Activated CD8-positive, alpha-beta T cell treated with anti-CD3 and anti-CD28 coated beads for 36 hours (primary cell): ENCODE data around the gene TMEFF2. TPM values are rescaled to one million over a fixed set of nuclear protein-coding genes. Genes with fewer than 3 reads are reported as not detected.

Experiments used
- ATAC-seq: fragments of 200-7000 bp; cut with Tn5 transposase; one replicate; pipeline ENCODE4 v1.10.0; 2021; ENCODE audit warnings: mild to moderate bottlenecking, moderate library complexity
- CTCF ChIA-PET: fragments of 350-600 bp; sonication (Branson Sonifier 250); formaldehyde crosslinking; loops from one replicate; lab custom pipeline; 2021; ENCODE audit warnings: antibody characterized with exemption; lab: Charles Lee
- POLR2A ChIA-PET: fragments of 350-600 bp; sonication (Branson Sonifier 250); formaldehyde crosslinking; loops from one replicate; lab custom pipeline; 2021; ENCODE audit warnings: antibody characterized with exemption; lab: Charles Lee
- DNase-seq: peaks from one replicate; pipeline ENCODE4 v3.0.0-alpha.2; 2020
- H3K27ac Mint-ChIP-seq: one replicate; pipeline ENCODE4 v1.8.0; 2021; ENCODE audit warnings: mild to moderate bottlenecking, mixed read lengths
- H3K27me3 Mint-ChIP-seq: one replicate; pipeline ENCODE4 v1.8.0; 2021; ENCODE audit warnings: mixed read lengths
- H3K36me3 Mint-ChIP-seq: one replicate; pipeline ENCODE4 v1.8.0; 2021; ENCODE audit warnings: low read depth, mixed read lengths
- H3K4me1 Mint-ChIP-seq: one replicate; pipeline ENCODE4 v1.8.0; 2021; ENCODE audit warnings: low read depth, mixed read lengths
- H3K4me3 Mint-ChIP-seq: one replicate; pipeline ENCODE4 v1.8.0; 2021; ENCODE audit warnings: mild to moderate bottlenecking, moderate library complexity, mixed read lengths
- H3K9me3 Mint-ChIP-seq: one replicate; pipeline ENCODE4 v1.8.0; 2021; ENCODE audit warnings: mixed read lengths
- CTCF ChIP-seq: fragments of 200-600 bp; IDR thresholded peaks from one replicate; pipeline ENCODE4 v1.8.0; 2022; ENCODE audit warnings: antibody characterized with exemption, mild to moderate bottlenecking
- intact Hi-C: fragments of 100-400 bp; cut with micrococcal nuclease; formaldehyde crosslinking; loops from one replicate; pipeline ENCODE4 v1.10.0; 2022
- total RNA-seq, 2 experiments: library from RNA; stranded (reverse); gene quantifications; one replicate each; pipeline ENCODE4 v1.2.3, GENCODE V29; 2021

Gene TMEFF2
- total RNA-seq, 2 experiments from 2014 or later = not detected

GRCh38 chr2:192148620-192149321, 46.0 kb downstream of the TMEFF2 start:
- ChIA-PET CTCF (interaction anchor here (1.2 kb wide), 1 partner anchor 13 kb away, joined by 7 read pairs; no protein-coding TSS in a partner anchor), POLR2A (no interaction called here)
- ATAC-seq (no peak), DNase-seq (no peak)
- intact Hi-C loops = no loop called here
- no peak overlapping the region for H3K27ac Mint-ChIP-seq
- no peaks in the 10 kb centered on the region for H3K9me3 Mint-ChIP-seq
- H3K27me3 Mint-ChIP-seq = peaks cover 4% of the 10 kb centered on the region
- no peak overlapping the region for H3K4me3 Mint-ChIP-seq
- no peaks in the 10 kb centered on the region for H3K36me3 Mint-ChIP-seq
- H3K4me1 Mint-ChIP-seq = no peaks in the 10 kb centered on the region
- TF ChIP-seq CTCF = no peak

DNA sequence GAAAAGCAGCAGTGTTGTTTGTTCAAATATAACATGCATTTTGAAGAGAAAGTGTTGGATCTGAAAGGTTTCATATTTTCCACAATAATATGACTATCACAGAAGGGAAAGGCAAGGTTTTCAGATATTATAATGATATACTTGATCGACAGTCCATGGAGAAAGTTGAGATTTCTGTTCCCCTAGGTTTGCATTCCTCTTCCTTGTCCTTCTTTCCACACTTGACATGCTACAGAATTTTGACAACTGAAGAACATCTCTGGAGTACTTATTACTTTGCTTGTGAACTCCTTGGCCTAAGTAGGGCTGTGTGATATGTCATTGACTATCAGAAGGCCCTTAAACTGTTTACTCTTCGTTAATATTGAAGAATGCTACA, 46.5 kb downstream of the TMEFF2 start:
- intact Hi-C loops = no loop called here

DNA sequence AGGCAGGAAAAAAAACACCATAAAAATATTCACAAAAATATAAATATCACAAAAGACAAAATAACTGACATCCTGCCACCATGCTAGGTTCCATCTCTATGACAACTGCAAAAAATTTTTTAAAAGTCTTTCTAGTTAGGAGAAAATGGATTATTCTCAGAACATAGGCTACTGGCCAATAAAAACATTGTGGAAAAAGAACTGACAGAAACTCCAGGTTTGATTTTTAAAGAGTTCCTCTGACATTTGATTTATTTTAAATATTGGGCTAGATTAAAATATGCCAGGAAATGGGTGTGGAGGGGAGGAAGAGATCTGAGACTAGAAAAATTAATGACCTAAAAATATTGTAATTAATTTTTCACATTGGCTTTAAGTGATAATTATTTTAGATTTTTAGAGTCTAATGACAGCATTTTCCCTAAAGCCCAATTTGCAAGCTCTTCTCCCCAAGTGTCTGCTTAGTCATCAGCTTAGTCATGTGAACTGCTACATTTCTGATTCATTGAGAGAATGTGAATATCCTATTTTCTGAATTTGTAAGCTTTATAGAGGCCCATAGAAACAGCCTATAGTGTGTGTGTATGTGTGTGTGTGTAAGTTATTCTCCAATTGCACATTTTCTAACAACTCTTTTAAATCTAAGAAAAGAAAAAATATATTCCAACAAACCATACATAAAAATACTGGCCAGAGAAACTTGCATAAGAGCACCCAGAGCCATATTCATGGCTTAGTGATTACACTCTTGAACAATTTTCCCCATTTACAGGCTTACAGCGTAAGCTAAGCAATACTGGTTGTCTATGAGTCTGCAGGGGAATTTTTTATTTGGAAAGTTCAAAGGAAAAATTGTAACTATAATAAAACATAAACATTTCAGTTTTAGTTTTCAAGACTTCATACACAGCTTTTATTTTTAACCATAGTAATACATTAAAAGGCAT, 48.4 kb downstream of the TMEFF2 start:
- ChIA-PET CTCF (interaction anchor here (1.5 kb wide), 1 partner anchor 16 kb away, joined by 5 read pairs; no protein-coding TSS in a partner anchor), POLR2A (no interaction called here)
- TF ChIP-seq CTCF = no peak
- Mint-ChIP-seq H3K36me3 (no peaks in the 10 kb centered on the region), H3K27me3 (peaks cover 2% of the 10 kb centered on the region), H3K9me3 (no peaks in the 10 kb centered on the region), H3K27ac (no peak overlapping the region), H3K4me3 (no peak overlapping the region), H3K4me1 (no peaks in the 10 kb centered on the region)
- intact Hi-C loops = no loop called here
- ATAC-seq (no peak), DNase-seq (no peak)

More for the DNA sequence above, 46.5 kb downstream of the TMEFF2 start:
- Mint-ChIP-seq H3K9me3 (no peaks in the 10 kb centered on the region), H3K4me1 (no peaks in the 10 kb centered on the region), H3K27ac (no peak overlapping the region), H3K36me3 (no peaks in the 10 kb centered on the region), H3K4me3 (no peak overlapping the region), H3K27me3 (peaks cover under 1% of the 10 kb centered on the region)
- ATAC-seq = no peak
- no peak for DNase-seq
- no peak for TF ChIP-seq CTCF
- ChIA-PET POLR2A (no interaction called here), CTCF (interaction anchor here (1.0 kb wide), 1 partner anchor 14 kb away, joined by 4 read pairs; no protein-coding TSS in a partner anchor)

GRCh38 chr2:192145496-192145895, 49.2 kb downstream of the TMEFF2 start:
- Mint-ChIP-seq H3K27me3 (peaks cover 2% of the 10 kb centered on the region), H3K4me3 (no peak overlapping the region), H3K36me3 (no peaks in the 10 kb centered on the region), H3K27ac (no peak overlapping the region), H3K4me1 (no peaks in the 10 kb centered on the region), H3K9me3 (no peaks in the 10 kb centered on the region)
- POLR2A ChIA-PET = no interaction called here
- intact Hi-C loops = no loop called here
- ATAC-seq (no peak), DNase-seq (no peak)
- no peak for TF ChIP-seq CTCF
- CTCF ChIA-PET = no interaction called here
